Heart left ventricle (tissue), 16 donors: ENCODE results near the gene TPX2. TPM values are rescaled to one million over a fixed set of nuclear protein-coding genes. Genes with fewer than 3 reads are reported as not detected.
A peak's percentile ranks its signal among the peaks of the same experiment; 100 is the strongest.

Source experiments
- ATAC-seq, 4 donors: fragments of 200-7000 bp; cut with Tn5 transposase; one replicate each; pipeline ENCODE4 v1.9.1; 2020 to 2022; ENCODE audit warnings: moderate library complexity in 4 of 4, mild to moderate bottlenecking in 3 of 4, moderate number of reproducible peaks in 1 of 4
- DNase-seq, 5 donors: peaks; one replicate each; pipeline ENCODE4 v3.0.0-alpha.2; 2020
- H3K27ac ChIP-seq, 12 donors: fragments of 200-600 bp; sonication (generic) in 4 of 12; one replicate each; pipeline versions ENCODE4 v1.5.0 to v1.8.0; 2016 to 2022; ENCODE audit warnings: mild to moderate bottlenecking in 2 of 12
- H3K27me3 ChIP-seq, 9 donors: fragments of 200-600 bp; sonication (generic) in 2 of 9; one replicate each; pipeline versions ENCODE4 v1.5.1 to v1.8.0; 2016 to 2022; ENCODE audit warnings: mild to moderate bottlenecking in 3 of 9
- H3K36me3 ChIP-seq, 9 donors: fragments of 200-600 bp; sonication (generic) in 2 of 9; one replicate each; pipeline versions ENCODE4 v1.5.0 to v1.8.0; 2018 to 2022; ENCODE audit warnings: mild to moderate bottlenecking in 2 of 9
- H3K4me1 ChIP-seq, 12 donors: fragments of 200-600 bp; sonication (generic) in 4 of 12; one replicate each; pipeline versions ENCODE4 v1.5.0 to v1.8.0; 2016 to 2022; ENCODE audit warnings: mild to moderate bottlenecking in 3 of 12
- H3K4me3 ChIP-seq, 12 donors: fragments of 200-600 bp; sonication (generic) in 4 of 12; one replicate each; pipeline versions ENCODE4 v1.5.0 to v1.8.0; 2017 to 2022; ENCODE audit warnings: mild to moderate bottlenecking in 9 of 12, moderate library complexity in 4 of 12
- H3K9me3 ChIP-seq, 12 donors: fragments of 200-600 bp; sonication (generic) in 4 of 12; one replicate each; pipeline versions ENCODE4 v1.5.0 to v1.8.0; 2016 to 2022; ENCODE audit warnings: mild to moderate bottlenecking in 1 of 12
- CTCF ChIP-seq, 12 donors: fragments of 200-600 bp; sonication (generic) in 4 of 12; IDR thresholded peaks; one replicate each; pipeline versions ENCODE4 v1.5.0 to v1.8.0; 2018 to 2022; ENCODE audit warnings: antibody characterized with exemption in 12 of 12, mild to moderate bottlenecking in 5 of 12
- POLR2A ChIP-seq, 2 donors: fragments of 450-650 bp; IDR thresholded peaks; one replicate each; pipeline ENCODE4 v1.6.1; 2017; ENCODE audit warnings: antibody characterized with exemption in 2 of 2, mild to moderate bottlenecking in 2 of 2, moderate library complexity in 2 of 2
- WGBS, 4 donors: extraction: QIAGEN DNeasy Blood & Tissue Kit in 2 of 4; methylation state at CpG; one replicate each; pipeline versions ENCODE4 v1.1.5 to v1.1.7; 2013 to 2018; 5-methylcytosine and 5-hydroxymethylcytosine counted together
- intact Hi-C, 10 donors: fragments of 100-400 bp; cut with DNase I; formaldehyde crosslinking; loops; one replicate each; pipeline versions ENCODE4 v1.11.1 to v1.14.2; 2022
- polyA plus RNA-seq, 2 donors: library from polyadenylated mRNA; stranded (reverse); fragments of 200-250 nt; gene quantifications; one replicate each; pipeline ENCODE4 v1.2.3, GENCODE V29; 2013
- total RNA-seq, 9 donors: library from RNA; depleted of rRNA in 2 of 9; stranded (reverse); fragments of >200 nt in 2 of 9; fragmentation: NEBNext Ultra II Directional in 3 of 9; extraction: Animal tissue kit (Norgen Biotek cat#: 25700) in 3 of 9; gene quantifications; one replicate each; pipeline versions ENCODE4 v1.1.0 to v1.2.4, GENCODE V29; 2016 to 2023
- donor health status: ischemic (EF 13 %, LVEDD 7.1; RV severe dilation, severe dysfunction).
- donor health status: healthy with polysubstance abuse.
- donor health status: DM: no; HTN: yes; CAD: no.
- donor health status: DM: no; HTN: no; CAD: no.
- donor health status: ischemic (EF 25% LVEDD 6.9; RV normal size, moderate dysfunction).
- donor health status: ischemic (EF 25% LVEDD 5.7; RV mildly dilated, moderate dysfunction).
- donor health status: healthy.
- donor health status: DM: yes; HTN: yes; CAD: no.
- donor health status: ischemic (EF 35%, LVEDD 5.7; RV mildly dilated, moderate dysfunction).
- donor health status: nonischemic (EF 11% LVEDD 7.7; RV severe dilation, severe dysfunction).
- donor health status: DM: yes; HTN: yes; CAD: no.
- donor health status: PGD.
- donor health status: ischemic (EF 29% LVEDD 5.4; RV normal size, mild dysfunction).
- donor health status: nonischemic (EF 23%, LVEDD 6.1; RV moderate dilation, normal function).

TPX2 gene
- total and polyA plus RNA-seq, 11 donors = 0.04 to 15.2 (median 0.77) TPM

GRCh38 chr20:31699801-31700728, 39.0 kb upstream of the TPX2 start:
- H3K4me1 ChIP-seq = peaks cover 23 to 95% (median 73%) of the 10 kb centered on the region in 12 donors
- intact Hi-C loops = no loop called here
- H3K36me3 ChIP-seq = peaks cover 0 to 27% (median 5%) of the 10 kb centered on the region in 9 donors
- no peak overlapping the region for H3K4me3 ChIP-seq
- no peaks in the 10 kb centered on the region for H3K27me3 ChIP-seq
- H3K9me3 ChIP-seq = no peaks in the 10 kb centered on the region
- no peak for TF ChIP-seq POLR2A (IDR thresholded peaks at IDR 0.05)
- no peak for TF ChIP-seq CTCF (IDR thresholded peaks at IDR 0.05)
- 88 to 96% (median 94%) methylated on average over 7 of the region's 7 CpGs for WGBS, 4 donors
- H3K27ac ChIP-seq = peak overlapping the region in 11 of 12 donors; percentile 68 to 93 (median 80)
- DNase-seq = no peak
- ATAC-seq = no peak

- no peaks in the 10 kb centered on the region for H3K27me3 ChIP-seq
- intact Hi-C loops = no loop called here
- TF ChIP-seq POLR2A (IDR thresholded peaks at IDR 0.05) (no peak), CTCF (IDR thresholded peaks at IDR 0.05) (no peak)
- peaks cover 17 to 95% (median 71%) of the 10 kb centered on the region in 12 donors for H3K4me1 ChIP-seq
- no peak for DNase-seq
- peak overlapping the region in 10 of 12 donors; percentile 68 to 93 (median 80) for H3K27ac ChIP-seq
- H3K36me3 ChIP-seq = peaks cover 0 to 33% (median 7%) of the 10 kb centered on the region in 9 donors
- WGBS, 4 donors = 45 to 67% (median 63%) methylated on average over 5 of the region's 5 CpGs
- peak in 1 of 4 donors; percentile 16 for ATAC-seq
- H3K4me3 ChIP-seq = no peak overlapping the region
- H3K9me3 ChIP-seq = no peaks in the 10 kb centered on the region
Observed at GRCh38 chr20:31700747-31701146, 38.3 kb upstream of the TPX2 start.

GRCh38 chr20:31701591-31701990, 37.5 kb upstream of the TPX2 start:
- intact Hi-C loops = no loop called here

More at GRCh38 chr20:31701591-31701990, 37.5 kb upstream of the TPX2 start:
- WGBS, 4 donors = 69 to 81% (median 76%) methylated on average over 1 of the region's 1 CpG
- DNase-seq (no peak), ATAC-seq (no peak)
- Histone ChIP-seq H3K4me1 (peaks cover 9 to 95% (median 72%) of the 10 kb centered on the region in 12 donors), H3K4me3 (no peak overlapping the region), H3K27me3 (no peaks in the 10 kb centered on the region), H3K36me3 (peaks cover 0 to 42% (median 10%) of the 10 kb centered on the region in 9 donors), H3K9me3 (no peaks in the 10 kb centered on the region), H3K27ac (peak overlapping the region in 7 of 12 donors; percentile 2 to 91 (median 79))
- TF ChIP-seq CTCF (IDR thresholded peaks at IDR 0.05) (no peak), POLR2A (IDR thresholded peaks at IDR 0.05) (no peak)
